Ectodermal cell (in vitro differentiated cells): ENCODE data around the gene LMCD1.

Source experiments
- H3K27ac ChIP-seq: 2 replicates; pipeline ENCODE4 v1.7.0; 2013; ENCODE audit warnings: mild to moderate bottlenecking, low read depth, low read length; ENCODE audit not compliant: insufficient read depth, poor library complexity, severe bottlenecking
- H3K27me3 ChIP-seq: 2 replicates; pipeline ENCODE4 v1.7.0; 2013; ENCODE audit warnings: mild to moderate bottlenecking, low read length; ENCODE audit not compliant: insufficient read depth, control insufficient read depth, poor library complexity, severe bottlenecking
- H3K36me3 ChIP-seq: one replicate; pipeline ENCODE4 v1.7.0; 2013; ENCODE audit warnings: low read length; ENCODE audit not compliant: control insufficient read depth, insufficient read depth
- H3K4me1 ChIP-seq: one replicate; pipeline ENCODE4 v1.7.0; 2013; ENCODE audit warnings: low read length; ENCODE audit not compliant: control insufficient read depth, insufficient read depth
- H3K4me3 ChIP-seq: 2 replicates; pipeline ENCODE4 v1.7.0; 2013; ENCODE audit warnings: low read depth, low read length, control low read depth; ENCODE audit not compliant: insufficient read depth
- H3K9me3 ChIP-seq: 2 replicates; pipeline ENCODE4 v1.7.0; 2013; ENCODE audit warnings: mild to moderate bottlenecking, low read length, moderate library complexity; ENCODE audit not compliant: control insufficient read depth
- WGBS, 2 experiments: methylation state at CpG; one replicate each; pipeline ENCODE4 v1.1.7; 2013; ENCODE audit warnings: missing lambda C conversion rate in 2 of 2; 5-methylcytosine and 5-hydroxymethylcytosine counted together

LMCD1 gene

DNA sequence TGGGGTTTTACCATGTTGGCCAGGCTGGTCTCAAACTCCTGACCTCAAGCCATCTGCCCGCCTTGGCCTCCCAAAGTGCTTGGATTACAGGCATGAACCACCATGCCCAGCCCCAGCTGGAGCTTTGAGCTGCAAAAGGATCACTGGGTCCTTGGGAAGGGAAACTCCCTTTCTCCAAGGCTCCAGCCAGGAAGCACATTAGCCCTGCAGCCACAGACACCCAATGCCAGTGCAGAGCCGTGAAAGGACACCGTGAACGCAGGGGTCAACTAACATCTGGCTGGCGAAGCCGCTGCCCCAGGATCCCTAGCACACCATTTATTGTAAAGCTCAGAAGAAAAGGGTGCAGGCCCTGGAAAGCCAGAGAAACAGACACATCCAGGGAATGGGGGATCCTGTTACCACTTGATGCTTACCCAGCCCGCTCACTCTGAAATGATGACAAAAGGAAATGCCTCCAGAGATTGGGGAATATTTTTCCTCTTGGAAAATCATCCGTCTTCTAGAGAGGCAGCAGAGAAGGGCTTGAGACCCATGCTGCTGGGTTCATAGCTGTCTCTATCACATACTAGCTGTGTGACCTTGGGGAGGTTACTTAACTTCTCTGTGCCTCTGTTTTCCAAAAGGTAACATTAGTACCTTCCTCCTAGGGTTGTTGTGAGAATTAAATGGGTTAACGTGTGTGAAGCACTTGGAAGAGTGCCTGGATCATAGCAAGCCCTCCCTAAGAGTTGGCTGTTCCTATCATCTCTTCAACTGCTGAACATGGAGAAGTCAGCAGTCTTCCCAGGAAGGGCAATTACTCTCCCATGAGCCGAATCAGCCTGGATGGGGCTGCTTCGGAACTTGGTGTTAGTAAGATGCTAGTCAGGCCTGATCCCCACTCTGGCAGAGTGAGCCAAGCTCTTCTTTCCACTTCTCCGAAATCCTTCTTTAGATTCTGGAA is 40.8 kb downstream of the LMCD1 start:
- Histone ChIP-seq H3K4me1 (no peaks in the 10 kb centered on the region), H3K36me3 (no peaks in the 10 kb centered on the region), H3K9me3 (no peaks in the 10 kb centered on the region), H3K4me3 (no peak overlapping the region), H3K27ac (no peak overlapping the region), H3K27me3 (no peaks in the 10 kb centered on the region)
- 94 to 97% methylated on average over 12 of the region's 12 CpGs for WGBS, 2 experiments

DNA sequence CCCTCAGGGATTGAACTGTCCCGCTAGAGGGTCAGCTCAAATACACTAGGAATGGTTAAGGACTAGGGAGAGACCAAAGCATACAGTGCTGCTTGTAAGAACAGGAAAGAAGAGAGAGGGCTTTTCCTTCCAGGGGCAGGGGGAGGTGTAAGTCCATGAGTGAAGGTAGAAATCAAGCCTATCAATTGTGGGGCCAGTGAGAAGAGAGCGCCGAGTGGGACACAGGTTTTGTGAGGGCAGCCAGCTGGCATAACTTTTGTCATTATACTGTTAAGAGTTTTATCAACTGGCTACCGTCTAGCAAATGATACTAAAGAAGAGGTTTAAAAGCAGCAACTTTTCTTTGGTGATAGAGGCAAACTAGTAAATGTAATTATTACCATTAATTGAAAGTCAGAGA is 45.0 kb downstream of the LMCD1 start:
- H3K9me3 ChIP-seq = no peaks in the 10 kb centered on the region
- 65 to 71% methylated on average over 3 to 4 of the region's 4 CpGs for WGBS, 2 experiments
- no peak overlapping the region for H3K27ac ChIP-seq
- H3K4me3 ChIP-seq = no peak overlapping the region
- H3K27me3 ChIP-seq = no peaks in the 10 kb centered on the region
- no peaks in the 10 kb centered on the region for H3K4me1 ChIP-seq
- no peaks in the 10 kb centered on the region for H3K36me3 ChIP-seq

DNA sequence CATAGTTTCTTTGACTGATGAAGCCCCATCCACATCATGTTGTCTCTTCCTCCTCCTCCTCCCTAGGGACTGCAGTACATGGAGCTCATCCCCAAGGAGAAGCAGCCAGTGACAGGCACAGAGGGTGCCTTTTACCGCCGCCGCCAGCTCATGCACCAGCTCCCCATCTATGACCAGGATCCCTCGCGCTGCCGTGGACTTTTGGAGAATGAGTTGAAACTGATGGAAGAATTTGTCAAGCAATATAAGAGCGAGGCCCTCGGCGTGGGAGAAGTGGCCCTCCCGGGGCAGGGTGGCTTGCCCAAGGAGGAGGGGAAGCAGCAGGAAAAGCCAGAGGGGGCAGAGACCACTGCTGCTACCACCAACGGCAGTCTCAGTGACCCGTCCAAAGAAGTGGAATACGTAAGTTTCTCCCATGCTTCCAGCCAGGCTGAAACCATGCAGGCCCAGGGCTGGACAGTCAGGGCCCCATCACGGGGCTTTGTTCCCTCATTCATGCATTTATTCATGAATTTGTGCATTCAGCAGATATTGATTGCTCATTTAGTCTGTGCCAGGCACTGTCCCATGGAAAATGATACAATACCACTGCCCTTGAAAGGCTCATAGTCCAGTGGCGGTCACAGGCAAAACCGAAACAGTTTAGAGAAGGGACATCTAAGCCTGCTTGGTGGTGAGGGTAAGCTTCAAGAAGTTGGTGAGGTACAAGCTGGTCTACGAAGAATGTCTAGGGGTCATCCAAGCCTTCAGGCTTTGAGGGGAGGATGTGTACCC is 47.1 kb downstream of the LMCD1 start:
- Histone ChIP-seq H3K27ac (no peak overlapping the region), H3K9me3 (no peaks in the 10 kb centered on the region), H3K36me3 (no peaks in the 10 kb centered on the region), H3K4me3 (no peak overlapping the region), H3K27me3 (no peaks in the 10 kb centered on the region), H3K4me1 (no peaks in the 10 kb centered on the region)
- WGBS, 2 experiments = 95 to 97% methylated on average over 17 of the region's 17 CpGs

DNA sequence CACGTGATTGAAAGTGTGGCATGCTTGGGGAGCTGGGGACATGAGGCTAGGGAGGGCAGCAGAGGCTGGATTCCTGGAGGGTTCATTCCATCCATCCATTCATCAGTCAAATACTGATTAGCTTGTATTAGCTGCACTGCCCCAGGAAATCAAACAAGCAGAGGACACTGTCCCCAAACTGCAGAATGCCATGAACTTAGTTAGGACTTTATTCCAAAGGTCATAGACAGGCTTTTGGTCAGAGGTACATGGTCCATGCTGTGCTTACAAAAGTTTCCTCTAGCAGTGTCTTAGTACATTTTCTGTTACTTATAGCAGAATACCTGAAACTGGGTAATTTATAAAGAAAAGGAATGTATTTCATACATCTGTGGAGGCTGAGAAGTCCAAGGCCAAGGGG is 47.7 kb downstream of the LMCD1 start:
- H3K27ac ChIP-seq = no peak overlapping the region
- no peak overlapping the region for H3K4me3 ChIP-seq
- WGBS, 2 experiments = 84 to 96% methylated on average over 1 of the region's 1 CpG
- peaks cover 1% of the 10 kb centered on the region for H3K4me1 ChIP-seq
- no peaks in the 10 kb centered on the region for H3K27me3 ChIP-seq
- H3K9me3 ChIP-seq = no peaks in the 10 kb centered on the region
- H3K36me3 ChIP-seq = no peaks in the 10 kb centered on the region

DNA sequence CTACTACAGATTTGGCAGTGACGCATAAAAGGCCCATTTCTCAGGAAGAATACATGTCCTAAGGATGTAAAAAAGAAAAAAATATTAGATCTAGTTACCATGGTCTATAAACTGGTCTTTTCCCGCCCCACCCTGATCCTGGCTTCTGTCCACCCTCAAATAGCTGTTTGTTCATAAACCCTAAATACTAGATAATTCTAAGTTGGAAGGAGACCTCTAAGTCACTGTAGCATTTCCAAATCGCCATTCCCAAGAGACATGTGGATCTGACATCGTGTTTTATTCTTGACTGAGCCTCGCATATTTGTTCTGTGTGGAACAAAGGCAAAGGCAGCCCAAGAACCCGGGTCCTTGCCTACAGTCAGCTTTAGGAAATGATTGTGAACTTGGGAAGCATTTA is 49.0 kb downstream of the LMCD1 start:
- H3K27ac ChIP-seq = no peak overlapping the region

DNA sequence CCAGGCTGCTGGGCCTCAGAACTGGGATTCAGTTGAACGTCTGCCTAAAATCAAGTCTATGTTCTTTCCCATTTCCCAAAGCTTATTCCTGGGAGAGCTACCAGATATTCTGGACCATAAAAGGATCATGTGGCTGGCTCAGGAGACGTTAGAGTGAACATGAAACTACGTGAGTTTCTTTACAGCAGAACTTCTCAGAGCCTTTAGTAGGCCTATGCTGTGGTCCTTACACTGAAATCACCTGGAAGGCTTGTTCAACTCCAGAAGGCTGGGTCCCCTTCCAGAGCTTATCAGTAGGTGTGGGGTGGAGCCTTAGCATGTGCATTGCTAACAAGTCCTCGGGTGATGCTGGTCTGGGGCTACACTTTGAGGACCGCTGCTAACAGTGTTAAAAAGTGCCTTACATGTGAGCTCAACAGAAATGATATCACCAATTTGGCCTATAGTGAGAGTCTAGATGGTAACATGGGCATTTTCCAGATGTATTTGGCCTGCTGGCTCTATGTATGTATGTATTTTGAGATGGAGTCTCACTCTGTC is 50.7 kb downstream of the LMCD1 start:
- Histone ChIP-seq H3K4me3 (no peak overlapping the region), H3K27me3 (no peaks in the 10 kb centered on the region), H3K27ac (no peak overlapping the region), H3K36me3 (no peaks in the 10 kb centered on the region), H3K4me1 (peaks cover 18% of the 10 kb centered on the region), H3K9me3 (no peaks in the 10 kb centered on the region)
- WGBS, 2 experiments = 93% methylated on average over 5 of the region's 5 CpGs

More for the DNA sequence above, 49.0 kb downstream of the LMCD1 start:
- WGBS, 2 experiments = 91 to 98% methylated on average over 6 of the region's 6 CpGs
- Histone ChIP-seq H3K9me3 (no peaks in the 10 kb centered on the region), H3K4me1 (peaks cover 12% of the 10 kb centered on the region), H3K27me3 (no peaks in the 10 kb centered on the region), H3K36me3 (no peaks in the 10 kb centered on the region), H3K4me3 (no peak overlapping the region)

DNA sequence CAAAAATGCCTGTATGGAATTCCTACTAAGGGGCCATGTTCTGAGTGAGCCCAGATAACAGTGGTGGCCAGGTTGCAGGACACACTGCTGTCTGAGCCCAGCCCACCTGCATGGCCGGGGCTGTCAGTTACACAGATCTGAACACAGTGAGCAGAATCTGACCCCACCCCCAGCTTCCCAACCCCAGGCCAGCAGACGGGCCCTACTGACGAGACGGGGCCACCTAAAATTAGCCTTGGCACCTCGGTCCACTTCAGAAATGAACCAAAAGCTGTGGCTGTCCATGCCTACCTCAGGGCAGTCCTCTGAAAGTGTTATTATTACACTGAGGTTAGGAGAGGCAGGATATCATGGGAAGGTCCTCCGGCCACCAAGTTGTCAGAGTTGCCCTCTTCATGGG is 51.8 kb downstream of the LMCD1 start:
- WGBS, 2 experiments = 90 to 92% methylated on average over 6 of the region's 6 CpGs
- no peaks in the 10 kb centered on the region for H3K36me3 ChIP-seq
- no peak overlapping the region for H3K4me3 ChIP-seq
- no peaks in the 10 kb centered on the region for H3K9me3 ChIP-seq
- peaks cover 18% of the 10 kb centered on the region for H3K4me1 ChIP-seq
- no peaks in the 10 kb centered on the region for H3K27me3 ChIP-seq
- no peak overlapping the region for H3K27ac ChIP-seq

DNA sequence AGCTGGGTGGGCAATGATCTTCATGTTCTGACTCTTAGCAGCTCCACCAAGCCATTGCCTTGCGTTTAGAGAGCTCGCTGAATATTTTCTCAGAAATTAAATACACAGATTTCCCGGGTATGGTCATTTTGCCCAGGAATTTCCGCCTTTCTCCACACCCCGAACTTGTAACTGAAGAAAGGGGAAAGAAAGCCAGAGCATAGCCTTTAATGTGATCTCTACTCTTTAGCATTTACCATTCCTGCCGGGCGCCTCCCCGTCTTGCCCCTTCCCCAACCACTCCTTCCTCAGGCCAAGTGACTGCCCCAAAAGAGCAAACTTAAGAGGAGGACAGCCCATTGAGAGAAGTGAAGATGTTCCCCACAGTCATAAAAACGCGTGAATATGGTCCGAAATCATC is 53.1 kb downstream of the LMCD1 start:
- H3K36me3 ChIP-seq = no peaks in the 10 kb centered on the region
- peaks cover 18% of the 10 kb centered on the region for H3K4me1 ChIP-seq
- H3K9me3 ChIP-seq = no peaks in the 10 kb centered on the region
- no peak overlapping the region for H3K4me3 ChIP-seq
- H3K27me3 ChIP-seq = no peaks in the 10 kb centered on the region
- WGBS, 2 experiments = 78 to 84% methylated on average over 11 of the region's 11 CpGs
- peak overlapping the region; percentile 68 for H3K27ac ChIP-seq

DNA sequence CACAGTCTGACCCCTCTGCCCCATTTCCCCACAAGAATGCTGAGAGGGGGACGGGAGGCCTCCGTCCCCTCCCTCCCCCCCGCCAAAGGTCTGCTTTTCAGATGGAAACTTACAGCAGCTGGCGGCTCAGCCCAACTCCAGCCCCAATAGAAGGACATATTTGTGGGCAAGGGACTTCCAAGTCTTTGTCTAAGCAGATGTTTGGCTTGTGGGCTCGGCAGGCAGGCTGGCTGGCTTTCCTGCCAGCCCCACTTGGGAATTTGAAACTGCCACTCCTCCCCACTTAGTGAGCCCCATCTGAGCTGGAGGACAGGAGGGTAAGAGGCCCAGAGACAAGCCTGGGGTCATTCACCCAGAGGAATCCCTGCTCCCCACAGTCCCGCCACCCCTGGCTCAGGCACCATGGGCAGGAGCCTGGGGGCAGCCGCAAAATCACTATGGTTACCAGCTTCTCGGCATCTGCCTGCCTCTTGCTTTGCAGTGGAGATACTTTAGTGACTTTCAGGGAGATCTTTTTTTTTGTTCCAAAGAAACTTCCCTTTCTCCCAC is 53.6 kb downstream of the LMCD1 start:
- H3K36me3 ChIP-seq = no peaks in the 10 kb centered on the region
- peak overlapping the region; percentile 68 for H3K27ac ChIP-seq
- peaks cover 18% of the 10 kb centered on the region for H3K4me1 ChIP-seq
- 27 to 38% methylated on average over 8 of the region's 8 CpGs for WGBS, 2 experiments
- no peaks in the 10 kb centered on the region for H3K27me3 ChIP-seq
- H3K9me3 ChIP-seq = no peaks in the 10 kb centered on the region
- no peak overlapping the region for H3K4me3 ChIP-seq
